ENCODE measurements around the gene FAM47B. TPM values are rescaled to one million over a fixed set of nuclear protein-coding genes. Genes with fewer than 3 reads are reported as not detected.

The FAM47B gene
- polyA plus RNA-seq, 1 of the 3 experiments (the other 2 are of a cell fraction) = not detected

- no peak overlapping the region for H3K4me2 ChIP-seq
- ChIA-PET CTCF (no interaction called here), POLR2A (no interaction called here)
Observed at GRCh38 chrX:34956916-34957315, 14.3 kb downstream of the FAM47B start.

GRCh38 chrX:34961662-34962061, 19.1 kb downstream of the FAM47B start:
- no peak for DNase-seq
- H3K9ac ChIP-seq = no peak overlapping the region
- H3K36me3 ChIP-seq (replicated peaks in 1 of 2; ENCODE audit: control insufficient read depth in 1 of 2, insufficient read depth in 2 of 2, low read length in 1 of 2) = no peaks in the 10 kb centered on the region
- H3K27ac ChIP-seq (ENCODE audit: low read depth in 2 of 2, low read length in 1 of 2) = no peak overlapping the region
- H4K20me1 ChIP-seq (ENCODE audit: insufficient read depth) = no peaks in the 10 kb centered on the region
- ChIA-PET POLR2A (no interaction called here), CTCF (no interaction called here)
- no peaks in the 10 kb centered on the region for H3K79me2 ChIP-seq (ENCODE audit: insufficient read depth)
- TF ChIP-seq GATA2 (CRISPR knock-in tag; IDR thresholded peaks at IDR 0.05) = no peak
- no peaks in the 10 kb centered on the region; a peak in 1 of 4 replicates for H3K4me1 ChIP-seq (ENCODE audit: control insufficient read depth in 1 of 2, insufficient read depth in 2 of 2, low read depth in 1 of 2, low read length in 1 of 2)
- H3K4me3 ChIP-seq (ENCODE audit: low read depth in 2 of 2, low read length in 1 of 2) = no peak overlapping the region
- H3K9me2 ChIP-seq = no peaks in the 10 kb centered on the region
- no peaks in the 10 kb centered on the region for H3K27me3 ChIP-seq (ENCODE audit: insufficient read depth)
- no peaks in the 10 kb centered on the region for H3K9me3 ChIP-seq
- H2AFZ ChIP-seq (ENCODE audit: low read depth) = no peak overlapping the region
- no peak overlapping the region for H3K4me2 ChIP-seq
- no peaks in the 10 kb centered on the region for H3F3A ChIP-seq (replicated peaks; ENCODE audit: insufficient read depth)

More at GRCh38 chrX:34956916-34957315, 14.3 kb downstream of the FAM47B start:
- no peaks in the 10 kb centered on the region; the same call in 1 of the 2 replicates for H3K27me3 ChIP-seq (ENCODE audit: insufficient read depth)
- no peak for DNase-seq
- no peaks in the 10 kb centered on the region for H3K36me3 ChIP-seq (replicated peaks in 1 of 2; ENCODE audit: control insufficient read depth in 1 of 2, insufficient read depth in 2 of 2, low read length in 1 of 2)
- no peaks in the 10 kb centered on the region; the same call in 1 of the 2 replicates for H3K9me2 ChIP-seq
- no peaks in the 10 kb centered on the region for H3F3A ChIP-seq (replicated peaks; ENCODE audit: insufficient read depth)
- H3K4me3 ChIP-seq (ENCODE audit: low read depth in 2 of 2, low read length in 1 of 2) = no peak overlapping the region
- TF ChIP-seq TAF1 (IDR thresholded peaks at IDR 0.05; ENCODE audit: borderline replicate concordance, low read depth, low read length) = no peak
- TF ChIP-seq JUND (IDR thresholded peaks at IDR 0.05) = peak; percentile 40
- TF ChIP-seq FOSL2 (IDR thresholded peaks at IDR 0.05; ENCODE audit: borderline replicate concordance, low read depth) = peak; percentile 47; the same call in 1 of the 2 replicates
- H3K9ac ChIP-seq = no peak overlapping the region
- no peaks in the 10 kb centered on the region for H4K20me1 ChIP-seq (ENCODE audit: insufficient read depth)
- H2AFZ ChIP-seq (ENCODE audit: low read depth) = no peak overlapping the region
- H3K9me3 ChIP-seq = no peaks in the 10 kb centered on the region
- H3K4me1 ChIP-seq (ENCODE audit: control insufficient read depth in 1 of 2, insufficient read depth in 2 of 2, low read depth in 1 of 2, low read length in 1 of 2) = no peaks in the 10 kb centered on the region; a peak in 1 of 4 replicates
- no peak overlapping the region for H3K27ac ChIP-seq (ENCODE audit: low read depth in 2 of 2, low read length in 1 of 2)
- no peaks in the 10 kb centered on the region for H3K79me2 ChIP-seq (ENCODE audit: insufficient read depth)

GRCh38 chrX:34972206-34972605, 29.6 kb downstream of the FAM47B start:
- no peaks in the 10 kb centered on the region for H3K9me2 ChIP-seq
- H3K27me3 ChIP-seq (ENCODE audit: insufficient read depth) = no peaks in the 10 kb centered on the region
- H3K4me2 ChIP-seq = no peak overlapping the region
- DNase-seq = no peak
- no peak for TF ChIP-seq FOSL2 (IDR thresholded peaks at IDR 0.05; ENCODE audit: borderline replicate concordance, low read depth)
- TF ChIP-seq CHD2 (IDR thresholded peaks at IDR 0.05; ENCODE audit: low read length, partially characterized antibody) = no peak
- TF ChIP-seq JUND (IDR thresholded peaks at IDR 0.05) = no peak
- no peak for TF ChIP-seq RXRA (IDR thresholded peaks at IDR 0.05; ENCODE audit: borderline replicate concordance, low read depth)
- TF ChIP-seq USF2 (IDR thresholded peaks at IDR 0.05; ENCODE audit: borderline replicate concordance, low read depth, low read length) = no peak
- TF ChIP-seq REST (IDR thresholded peaks at IDR 0.05; ENCODE audit: low read depth, low read length) = no peak
- ChIA-PET POLR2A (no interaction called here), CTCF (no interaction called here)
- no peaks in the 10 kb centered on the region for H3K36me3 ChIP-seq (replicated peaks in 1 of 2; ENCODE audit: control insufficient read depth in 1 of 2, insufficient read depth in 2 of 2, low read length in 1 of 2)
- no peak overlapping the region for H3K9ac ChIP-seq
- 6% methylated on average over 3 of the region's 3 CpGs for WGBS (ENCODE audit: low lambda C conversion rate)
- no peaks in the 10 kb centered on the region for H4K20me1 ChIP-seq (ENCODE audit: insufficient read depth)
- no peaks in the 10 kb centered on the region for H3K9me3 ChIP-seq
- no peaks in the 10 kb centered on the region for H3F3A ChIP-seq (replicated peaks; ENCODE audit: insufficient read depth)
- no peaks in the 10 kb centered on the region for H3K79me2 ChIP-seq (ENCODE audit: insufficient read depth)
- H3K27ac ChIP-seq (ENCODE audit: low read depth in 2 of 2, low read length in 1 of 2) = no peak overlapping the region
- H3K4me1 ChIP-seq (ENCODE audit: control insufficient read depth in 1 of 2, insufficient read depth in 2 of 2, low read depth in 1 of 2, low read length in 1 of 2) = no peaks in the 10 kb centered on the region
- no peak overlapping the region for H3K4me3 ChIP-seq (ENCODE audit: low read depth in 2 of 2, low read length in 1 of 2)
- no peak overlapping the region for H2AFZ ChIP-seq (ENCODE audit: low read depth)

Data from SK-N-SH (cell line).